Liver (tissue), 9 donors: ENCODE data around the gene ADARB1. TPM values are rescaled to one million over a fixed set of nuclear protein-coding genes. Genes with fewer than 3 reads are reported as not detected.

Source experiments
- DNase-seq: peaks from one replicate; pipeline ENCODE4 v3.0.0-alpha.2; 2017; ENCODE audit warnings: low spot score
- H3K27ac ChIP-seq, 2 donors: one replicate each; pipeline ENCODE4 v1.7.0; 2013; ENCODE audit warnings: inconsistent platforms in 2 of 2, low read length in 2 of 2, control low read depth in 1 of 2, low read depth in 1 of 2, mild to moderate bottlenecking in 1 of 2
- H3K27me3 ChIP-seq, 4 donors: one replicate each; pipeline versions ENCODE4 v1.6.1 to v1.7.0; 2013; ENCODE audit warnings: low read length in 3 of 4, inconsistent platforms in 1 of 4, mild to moderate bottlenecking in 1 of 4, moderate library complexity in 1 of 4; ENCODE audit not compliant: control insufficient read depth in 4 of 4, insufficient read depth in 4 of 4
- H3K36me3 ChIP-seq, 4 donors: one replicate each; pipeline versions ENCODE4 v1.6.1 to v1.7.0; 2013; ENCODE audit warnings: low read length in 3 of 4, mild to moderate bottlenecking in 3 of 4, low read depth in 1 of 4, moderate library complexity in 1 of 4; ENCODE audit not compliant: control insufficient read depth in 4 of 4, insufficient read depth in 3 of 4
- H3K4me1 ChIP-seq, 4 donors: one replicate each; pipeline versions ENCODE4 v1.6.1 to v1.7.0; 2013; ENCODE audit warnings: low read length in 3 of 4, mild to moderate bottlenecking in 3 of 4, moderate library complexity in 1 of 4; ENCODE audit not compliant: control insufficient read depth in 4 of 4, insufficient read depth in 4 of 4
- H3K4me3 ChIP-seq, 3 donors: one replicate each; pipeline versions ENCODE4 v1.6.1 to v1.7.0; 2013; ENCODE audit warnings: low read length in 3 of 3, control low read depth in 1 of 3, low read depth in 1 of 3, mild to moderate bottlenecking in 1 of 3
- H3K9ac ChIP-seq, 2 donors: one replicate each; pipeline ENCODE4 v1.7.0; 2013; ENCODE audit warnings: low read length in 2 of 2, mild to moderate bottlenecking in 2 of 2, moderate library complexity in 2 of 2, control low read depth in 1 of 2, low read depth in 1 of 2
- H3K9me3 ChIP-seq, 4 donors: one replicate each; pipeline versions ENCODE4 v1.6.1 to v1.7.0; 2013; ENCODE audit warnings: low read length in 3 of 4; ENCODE audit not compliant: control insufficient read depth in 4 of 4
- EGR1 ChIP-seq, 2 donors: IDR thresholded peaks; 2 replicates each; pipeline ENCODE4 v1.6.1; 2016 to 2018; ENCODE audit warnings: antibody characterized with exemption in 2 of 2, low read depth in 2 of 2
- FOXA1 ChIP-seq: IDR thresholded peaks from 2 replicates; pipeline ENCODE4 v1.6.1; 2016; ENCODE audit warnings: antibody characterized with exemption
- FOXA2 ChIP-seq: IDR thresholded peaks from 2 replicates; pipeline ENCODE4 v1.6.1; 2016; ENCODE audit warnings: antibody characterized with exemption
- HNF4A ChIP-seq, 2 donors: conservative IDR thresholded peaks; 2 replicates each; pipeline ENCODE4 v1.6.1; 2016; ENCODE audit warnings: antibody characterized with exemption in 2 of 2, mild to moderate bottlenecking in 2 of 2
- HNF4G ChIP-seq: IDR thresholded peaks from 2 replicates; pipeline ENCODE4 v1.6.1; 2016; ENCODE audit warnings: antibody characterized with exemption
- JUND ChIP-seq, 2 donors: IDR thresholded peaks; 2 replicates each; pipeline ENCODE4 v1.6.1; 2016; ENCODE audit warnings: antibody characterized with exemption in 2 of 2
- NR2F2 ChIP-seq: IDR thresholded peaks from 2 replicates; pipeline ENCODE4 v1.6.1; 2016; ENCODE audit warnings: antibody characterized with exemption
- RAD21 ChIP-seq, 2 donors: IDR thresholded peaks; 2 replicates each; pipeline ENCODE4 v1.6.1; 2016; ENCODE audit warnings: antibody characterized with exemption in 2 of 2, mild to moderate bottlenecking in 2 of 2
- RXRA ChIP-seq, 2 donors: IDR thresholded peaks; 2 replicates each; pipeline ENCODE4 v1.6.1; 2017 to 2018; ENCODE audit warnings: antibody characterized with exemption in 2 of 2, mild to moderate bottlenecking in 1 of 2
- SP1 ChIP-seq: IDR thresholded peaks from 2 replicates; pipeline ENCODE4 v1.6.1; 2018; ENCODE audit warnings: antibody characterized with exemption, mild to moderate bottlenecking
- TAF1 ChIP-seq: conservative IDR thresholded peaks from 2 replicates; pipeline ENCODE4 v1.6.1; 2016; ENCODE audit warnings: antibody characterized with exemption, mild to moderate bottlenecking
- YY1 ChIP-seq: IDR thresholded peaks from 2 replicates; pipeline ENCODE4 v1.6.1; 2016; ENCODE audit warnings: antibody characterized with exemption, mild to moderate bottlenecking
- WGBS: extraction: QIAGEN DNeasy Blood & Tissue Kit; methylation state at CpG from one replicate; pipeline ENCODE4 v1.1.7; 2013; 5-methylcytosine and 5-hydroxymethylcytosine counted together
- polyA plus RNA-seq, 2 donors: library from polyadenylated mRNA; stranded (reverse) in 1 of 2; unstranded in 1 of 2; fragments of 200-250 nt in 1 of 2; fragments of >200 nt in 1 of 2; fragmentation: Nextera tagmentation in 1 of 2; extraction: Ambion mirVana in 1 of 2; gene quantifications; one replicate each; pipeline versions ENCODE4 v1.2.1 to v1.2.3, GENCODE V29; 2013 to 2015
- total RNA-seq, 2 donors: library from RNA; depleted of rRNA; stranded (reverse); fragments of >200 nt; gene quantifications; one replicate each; pipeline ENCODE4 v1.2.3, GENCODE V29; 2014
- TF ChIP-seq, protein P1 (sequence below): IDR thresholded peaks from 2 replicates; pipeline ENCODE4 v1.6.1; 2016; ENCODE audit warnings: antibody characterized with exemption
- TF ChIP-seq, protein P2 (sequence below): IDR thresholded peaks from 2 replicates; pipeline ENCODE4 v1.6.1; 2016; ENCODE audit warnings: antibody characterized with exemption, mild to moderate bottlenecking
- TF ChIP-seq, protein P3 (sequence below): IDR thresholded peaks from 2 replicates; pipeline ENCODE4 v1.6.1; 2016; ENCODE audit warnings: antibody characterized with exemption
- TF ChIP-seq, protein P4 (sequence below): IDR thresholded peaks from 2 replicates; pipeline ENCODE4 v1.6.1; 2016; ENCODE audit warnings: antibody characterized with exemption
- TF ChIP-seq, protein P5 (sequence below): fragments of 150-350 bp; IDR thresholded peaks from 2 replicates; pipeline ENCODE4 v1.5.1; 2017; ENCODE audit warnings: improper control_type of control experiment, low read depth, low read length; ENCODE audit not compliant: missing input control
- donor health status: healthy.
- donor health status: healthy.
- donor health status: healthy.
- donor health status: healthy.
- donor health status: healthy.

The ADARB1 gene
- total and polyA plus RNA-seq, 4 donors: 1.6 to 7.8 (median 2.9) TPM

DNA sequence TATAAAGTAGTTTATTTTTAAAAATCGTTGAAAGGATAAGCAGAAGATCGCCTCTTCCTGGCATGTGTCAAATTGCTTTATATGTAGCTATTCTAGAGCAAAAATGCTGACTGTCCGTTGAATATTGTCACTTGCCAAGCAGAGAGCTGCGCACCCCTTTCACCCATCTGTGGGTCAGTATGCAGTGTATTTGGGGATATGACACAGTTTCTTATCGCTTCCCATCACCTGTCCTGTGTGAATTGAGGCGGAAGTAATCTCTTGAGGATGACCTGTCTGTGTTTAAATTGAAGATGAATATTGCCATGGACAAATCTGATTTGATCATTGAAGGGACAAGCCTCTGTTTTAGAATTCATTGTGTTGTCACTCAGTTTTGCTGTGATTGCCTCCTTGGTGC, 161.1 kb downstream of the ADARB1 start:
- Histone ChIP-seq H3K4me3 (no peak overlapping the region), H3K9me3 (no peaks in the 10 kb centered on the region), H3K4me1 (no peaks in the 10 kb centered on the region), H3K27me3 (peaks cover 0 to 4% (median 0%) of the 10 kb centered on the region in 4 donors), H3K36me3 (no peaks in the 10 kb centered on the region), H3K27ac (no peak overlapping the region), H3K9ac (no peak overlapping the region)
- TF ChIP-seq EGR1 (IDR thresholded peaks at IDR 0.05; ENCODE audit: low read depth in 2 of 2) (no peak), NR2F2 (no peak), TAF1 (no peak), JUND (IDR thresholded peaks at IDR 0.05) (no peak), FOXA2 (no peak), HNF4A (conservative IDR thresholded peaks at IDR 0.05) (no peak), YY1 (no peak)
- TF ChIP-seq, protein P1, sequence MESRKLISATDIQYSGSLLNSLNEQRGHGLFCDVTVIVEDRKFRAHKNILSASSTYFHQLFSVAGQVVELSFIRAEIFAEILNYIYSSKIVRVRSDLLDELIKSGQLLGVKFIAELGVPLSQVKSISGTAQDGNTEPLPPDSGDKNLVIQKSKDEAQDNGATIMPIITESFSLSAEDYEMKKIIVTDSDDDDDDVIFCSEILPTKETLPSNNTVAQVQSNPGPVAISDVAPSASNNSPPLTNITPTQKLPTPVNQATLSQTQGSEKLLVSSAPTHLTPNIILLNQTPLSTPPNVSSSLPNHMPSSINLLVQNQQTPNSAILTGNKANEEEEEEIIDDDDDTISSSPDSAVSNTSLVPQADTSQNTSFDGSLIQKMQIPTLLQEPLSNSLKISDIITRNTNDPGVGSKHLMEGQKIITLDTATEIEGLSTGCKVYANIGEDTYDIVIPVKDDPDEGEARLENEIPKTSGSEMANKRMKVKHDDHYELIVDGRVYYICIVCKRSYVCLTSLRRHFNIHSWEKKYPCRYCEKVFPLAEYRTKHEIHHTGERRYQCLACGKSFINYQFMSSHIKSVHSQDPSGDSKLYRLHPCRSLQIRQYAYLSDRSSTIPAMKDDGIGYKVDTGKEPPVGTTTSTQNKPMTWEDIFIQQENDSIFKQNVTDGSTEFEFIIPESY: no peak
- TF ChIP-seq, protein P2, sequence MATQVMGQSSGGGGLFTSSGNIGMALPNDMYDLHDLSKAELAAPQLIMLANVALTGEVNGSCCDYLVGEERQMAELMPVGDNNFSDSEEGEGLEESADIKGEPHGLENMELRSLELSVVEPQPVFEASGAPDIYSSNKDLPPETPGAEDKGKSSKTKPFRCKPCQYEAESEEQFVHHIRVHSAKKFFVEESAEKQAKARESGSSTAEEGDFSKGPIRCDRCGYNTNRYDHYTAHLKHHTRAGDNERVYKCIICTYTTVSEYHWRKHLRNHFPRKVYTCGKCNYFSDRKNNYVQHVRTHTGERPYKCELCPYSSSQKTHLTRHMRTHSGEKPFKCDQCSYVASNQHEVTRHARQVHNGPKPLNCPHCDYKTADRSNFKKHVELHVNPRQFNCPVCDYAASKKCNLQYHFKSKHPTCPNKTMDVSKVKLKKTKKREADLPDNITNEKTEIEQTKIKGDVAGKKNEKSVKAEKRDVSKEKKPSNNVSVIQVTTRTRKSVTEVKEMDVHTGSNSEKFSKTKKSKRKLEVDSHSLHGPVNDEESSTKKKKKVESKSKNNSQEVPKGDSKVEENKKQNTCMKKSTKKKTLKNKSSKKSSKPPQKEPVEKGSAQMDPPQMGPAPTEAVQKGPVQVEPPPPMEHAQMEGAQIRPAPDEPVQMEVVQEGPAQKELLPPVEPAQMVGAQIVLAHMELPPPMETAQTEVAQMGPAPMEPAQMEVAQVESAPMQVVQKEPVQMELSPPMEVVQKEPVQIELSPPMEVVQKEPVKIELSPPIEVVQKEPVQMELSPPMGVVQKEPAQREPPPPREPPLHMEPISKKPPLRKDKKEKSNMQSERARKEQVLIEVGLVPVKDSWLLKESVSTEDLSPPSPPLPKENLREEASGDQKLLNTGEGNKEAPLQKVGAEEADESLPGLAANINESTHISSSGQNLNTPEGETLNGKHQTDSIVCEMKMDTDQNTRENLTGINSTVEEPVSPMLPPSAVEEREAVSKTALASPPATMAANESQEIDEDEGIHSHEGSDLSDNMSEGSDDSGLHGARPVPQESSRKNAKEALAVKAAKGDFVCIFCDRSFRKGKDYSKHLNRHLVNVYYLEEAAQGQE: no peak
- TF ChIP-seq, protein P3, sequence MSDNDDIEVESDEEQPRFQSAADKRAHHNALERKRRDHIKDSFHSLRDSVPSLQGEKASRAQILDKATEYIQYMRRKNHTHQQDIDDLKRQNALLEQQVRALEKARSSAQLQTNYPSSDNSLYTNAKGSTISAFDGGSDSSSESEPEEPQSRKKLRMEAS: no peak
- TF ChIP-seq, protein P4, sequence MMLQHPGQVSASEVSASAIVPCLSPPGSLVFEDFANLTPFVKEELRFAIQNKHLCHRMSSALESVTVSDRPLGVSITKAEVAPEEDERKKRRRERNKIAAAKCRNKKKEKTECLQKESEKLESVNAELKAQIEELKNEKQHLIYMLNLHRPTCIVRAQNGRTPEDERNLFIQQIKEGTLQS: no peak
- DNase-seq: no peak
- 71% methylated on average over 6 of the region's 6 CpGs for WGBS

DNA sequence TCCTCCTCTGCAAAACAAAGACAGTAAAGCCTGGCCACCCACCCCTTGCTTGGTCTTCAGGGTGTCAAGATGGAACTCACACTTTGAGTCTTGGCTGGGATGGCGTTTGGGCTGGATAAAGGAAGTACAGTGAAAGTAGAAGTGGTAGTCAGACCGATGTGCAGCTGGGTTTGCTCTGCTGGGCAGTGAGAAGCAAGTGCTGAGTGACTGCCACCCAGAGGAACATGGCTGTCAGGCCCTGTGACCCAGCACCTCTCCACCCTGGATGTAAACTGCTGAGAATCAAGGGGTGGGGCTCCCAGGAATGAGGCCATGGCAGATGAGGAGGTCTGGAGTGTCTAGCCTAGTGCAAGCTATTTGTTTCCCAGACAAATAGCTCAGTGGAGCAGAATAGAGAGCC, 162.1 kb downstream of the ADARB1 start:
- Histone ChIP-seq H3K36me3 (no peaks in the 10 kb centered on the region), H3K27ac (no peak overlapping the region), H3K9me3 (no peaks in the 10 kb centered on the region), H3K27me3 (peaks cover 0 to 4% (median 0%) of the 10 kb centered on the region in 4 donors), H3K4me1 (no peaks in the 10 kb centered on the region), H3K9ac (no peak overlapping the region), H3K4me3 (no peak overlapping the region)
- 33% methylated on average over 2 of the region's 2 CpGs for WGBS
- TF ChIP-seq NR2F2 (no peak), FOXA1 (no peak), YY1 (no peak)
- no peak for DNase-seq

DNA sequence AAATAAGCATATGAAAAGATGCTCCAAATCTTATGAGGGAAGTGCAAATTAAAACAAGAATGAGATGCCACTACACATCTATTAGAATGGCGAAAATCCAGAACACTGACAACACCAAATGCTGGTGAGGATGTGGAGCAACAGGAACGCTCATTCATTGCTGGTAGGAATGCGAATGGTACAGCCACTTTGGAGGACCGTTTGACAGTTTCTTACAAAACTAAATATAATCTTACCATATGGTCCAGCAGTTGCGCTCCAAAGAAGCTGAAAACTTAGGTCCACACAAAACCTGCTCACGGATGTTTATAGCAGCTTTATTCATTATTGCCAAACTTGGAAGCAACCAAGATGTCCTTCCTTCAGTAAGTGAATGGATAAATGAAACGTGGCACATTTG, 163.0 kb downstream of the ADARB1 start:
- 83% methylated on average over 7 of the region's 7 CpGs for WGBS
- Histone ChIP-seq H3K9ac (no peak overlapping the region), H3K4me1 (no peaks in the 10 kb centered on the region), H3K27me3 (peaks cover 0 to 4% (median 0%) of the 10 kb centered on the region in 4 donors), H3K9me3 (no peaks in the 10 kb centered on the region), H3K36me3 (no peaks in the 10 kb centered on the region), H3K4me3 (no peak overlapping the region), H3K27ac (no peak overlapping the region)
- DNase-seq: no peak
- no peak for TF ChIP-seq HNF4A (conservative IDR thresholded peaks at IDR 0.05)
- TF ChIP-seq, protein P5, sequence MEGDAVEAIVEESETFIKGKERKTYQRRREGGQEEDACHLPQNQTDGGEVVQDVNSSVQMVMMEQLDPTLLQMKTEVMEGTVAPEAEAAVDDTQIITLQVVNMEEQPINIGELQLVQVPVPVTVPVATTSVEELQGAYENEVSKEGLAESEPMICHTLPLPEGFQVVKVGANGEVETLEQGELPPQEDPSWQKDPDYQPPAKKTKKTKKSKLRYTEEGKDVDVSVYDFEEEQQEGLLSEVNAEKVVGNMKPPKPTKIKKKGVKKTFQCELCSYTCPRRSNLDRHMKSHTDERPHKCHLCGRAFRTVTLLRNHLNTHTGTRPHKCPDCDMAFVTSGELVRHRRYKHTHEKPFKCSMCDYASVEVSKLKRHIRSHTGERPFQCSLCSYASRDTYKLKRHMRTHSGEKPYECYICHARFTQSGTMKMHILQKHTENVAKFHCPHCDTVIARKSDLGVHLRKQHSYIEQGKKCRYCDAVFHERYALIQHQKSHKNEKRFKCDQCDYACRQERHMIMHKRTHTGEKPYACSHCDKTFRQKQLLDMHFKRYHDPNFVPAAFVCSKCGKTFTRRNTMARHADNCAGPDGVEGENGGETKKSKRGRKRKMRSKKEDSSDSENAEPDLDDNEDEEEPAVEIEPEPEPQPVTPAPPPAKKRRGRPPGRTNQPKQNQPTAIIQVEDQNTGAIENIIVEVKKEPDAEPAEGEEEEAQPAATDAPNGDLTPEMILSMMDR: no peak
- no peak for TF ChIP-seq FOXA1
- TF ChIP-seq, protein P1: no peak
- TF ChIP-seq NR2F2: no peak
- TF ChIP-seq FOXA2: no peak
- no peak for TF ChIP-seq RAD21 (IDR thresholded peaks at IDR 0.05)
- TF ChIP-seq RXRA (IDR thresholded peaks at IDR 0.05): no peak
- TF ChIP-seq, protein P4: no peak
- no peak for TF ChIP-seq JUND (IDR thresholded peaks at IDR 0.05)
- TF ChIP-seq, protein P3: no peak
- no peak for TF ChIP-seq EGR1 (IDR thresholded peaks at IDR 0.05; ENCODE audit: low read depth in 2 of 2)
- no peak for TF ChIP-seq TAF1
- no peak for TF ChIP-seq HNF4G
- TF ChIP-seq SP1: no peak
